ENCODE results near the gene PSKH1.
A peak's percentile ranks its signal among the peaks of the same experiment; 100 is the strongest.

Gene PSKH1

DNA sequence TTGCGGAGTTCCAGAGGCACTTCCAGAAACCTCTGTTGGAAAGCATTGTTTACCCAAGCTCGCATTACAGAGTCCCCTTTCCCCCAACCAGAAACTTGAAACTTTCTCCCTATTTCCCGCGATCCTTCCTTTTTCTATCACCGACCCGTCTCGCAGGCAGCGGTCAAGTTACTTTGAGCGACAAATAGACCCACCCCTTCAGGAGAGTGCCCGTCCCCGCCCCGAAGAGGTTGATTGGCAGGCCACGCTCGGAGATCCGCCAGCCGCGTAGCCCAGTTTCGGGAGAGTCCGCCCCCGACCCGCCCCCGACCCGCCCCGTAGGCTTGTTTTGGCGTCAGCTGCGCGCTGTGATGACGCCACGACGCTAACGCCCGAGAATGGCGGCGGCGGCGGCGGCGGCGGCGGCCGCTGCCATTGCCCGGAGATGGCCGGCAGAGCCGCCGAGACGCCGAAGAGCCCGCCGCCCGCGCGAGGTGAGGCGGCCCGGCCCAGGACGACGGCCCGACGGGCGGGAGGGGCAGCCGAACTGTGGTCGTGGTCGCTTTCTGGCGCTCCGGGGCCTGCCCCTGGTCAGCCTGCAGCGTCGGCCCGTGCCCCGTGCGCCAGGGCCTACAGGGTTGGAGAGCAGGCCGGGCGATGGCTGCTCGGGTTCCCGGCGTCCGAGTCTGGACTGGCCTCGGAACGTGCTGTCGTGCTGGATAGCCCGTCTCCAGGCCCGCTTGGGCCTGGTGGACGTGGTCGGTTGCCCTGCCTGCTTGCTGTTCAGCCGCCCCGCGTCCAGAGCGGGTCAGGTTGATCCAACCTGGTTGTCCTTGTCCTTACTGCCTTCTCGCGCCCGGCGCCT, at the start of gene PSKH1:
Gene PSKH1 (plus strand): TSS at position 356 of the 844 bp plus-strand sequence. CDS start 15,496 bp downstream, outside the sequence.
- peak; percentile 76 for DNase-seq (ENCODE audit: low read depth)
- peak within 1 kb of the TSS; percentile 98 for H3K4me3 ChIP-seq (ENCODE audit: low read depth, low read length)

GRCh38 chr16:67843343-67843765, 49.7 kb upstream of the PSKH1 start:
- H3K4me3 ChIP-seq (ENCODE audit: low read depth, low read length): peak overlapping the region; percentile 75
- DNase-seq (ENCODE audit: low read depth): no peak

DNA sequence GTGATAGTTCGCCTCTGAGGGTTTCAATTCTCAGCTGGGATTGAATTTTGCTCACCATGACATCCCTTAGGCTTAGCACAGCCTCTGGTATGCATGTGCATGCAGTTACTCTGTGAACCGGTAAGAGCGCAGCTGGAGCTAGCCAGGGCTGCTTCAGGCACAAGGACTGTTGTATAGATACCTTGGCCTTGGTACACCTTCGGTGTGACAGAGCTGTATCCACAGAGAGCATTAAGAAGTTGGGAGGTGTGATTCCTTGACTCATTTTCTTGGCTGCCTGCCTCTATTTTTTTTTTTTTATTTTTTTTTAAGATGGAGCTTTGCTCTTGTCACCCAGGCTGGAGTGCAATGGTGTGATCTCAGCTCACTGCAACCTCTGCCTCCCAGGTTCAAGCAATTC, 48.6 kb upstream of the PSKH1 start:
- no peak for DNase-seq (ENCODE audit: low read depth)
- peak overlapping the region; percentile 7 for H3K4me3 ChIP-seq (ENCODE audit: low read depth, low read length)

DNA sequence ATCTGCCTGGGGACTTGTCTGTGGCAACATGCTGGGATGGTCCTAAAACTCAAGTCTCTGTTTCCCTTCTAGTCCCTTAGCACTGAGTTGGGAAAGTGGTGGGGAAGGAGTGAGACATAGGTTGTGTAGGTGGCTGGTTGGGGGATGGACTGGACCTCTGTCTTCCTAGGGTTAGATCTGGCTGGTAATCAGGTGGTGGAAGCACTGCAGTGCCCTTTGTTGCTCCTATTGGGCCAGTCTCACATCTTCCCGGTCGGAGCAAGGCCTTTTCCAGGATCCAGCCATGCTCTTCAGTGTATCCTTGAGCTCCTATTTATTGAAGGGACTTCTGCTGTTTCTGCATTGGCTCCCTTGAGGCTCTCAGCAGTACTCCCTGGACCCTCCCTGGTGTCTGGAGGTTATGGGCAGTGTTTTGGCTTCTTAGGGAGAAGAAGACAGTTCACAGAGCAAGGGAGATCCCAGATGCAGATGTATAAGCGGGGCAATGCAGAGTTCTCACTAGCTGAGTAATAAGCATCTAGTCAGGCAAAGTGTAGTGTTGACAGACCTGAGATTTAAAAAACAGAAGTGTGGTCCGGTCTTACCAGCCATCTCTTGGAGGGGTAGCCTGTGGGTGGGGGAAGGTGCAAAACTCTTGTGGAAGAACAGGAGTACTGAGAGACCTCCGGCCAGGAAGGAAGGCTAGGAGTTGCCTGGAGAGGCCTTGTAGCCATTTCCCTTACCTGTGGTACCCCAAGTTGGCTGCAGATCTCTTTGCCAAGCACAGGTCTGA, 47.6 kb upstream of the PSKH1 start:
- DNase-seq (ENCODE audit: low read depth): no peak
- peak overlapping the region; percentile 92 for H3K4me3 ChIP-seq (ENCODE audit: low read depth, low read length)

GRCh38 chr16:67846063-67846319, 47.1 kb upstream of the PSKH1 start:
- no peak for DNase-seq (ENCODE audit: low read depth)
- H3K4me3 ChIP-seq (ENCODE audit: low read depth, low read length): peak overlapping the region; percentile 92

DNA sequence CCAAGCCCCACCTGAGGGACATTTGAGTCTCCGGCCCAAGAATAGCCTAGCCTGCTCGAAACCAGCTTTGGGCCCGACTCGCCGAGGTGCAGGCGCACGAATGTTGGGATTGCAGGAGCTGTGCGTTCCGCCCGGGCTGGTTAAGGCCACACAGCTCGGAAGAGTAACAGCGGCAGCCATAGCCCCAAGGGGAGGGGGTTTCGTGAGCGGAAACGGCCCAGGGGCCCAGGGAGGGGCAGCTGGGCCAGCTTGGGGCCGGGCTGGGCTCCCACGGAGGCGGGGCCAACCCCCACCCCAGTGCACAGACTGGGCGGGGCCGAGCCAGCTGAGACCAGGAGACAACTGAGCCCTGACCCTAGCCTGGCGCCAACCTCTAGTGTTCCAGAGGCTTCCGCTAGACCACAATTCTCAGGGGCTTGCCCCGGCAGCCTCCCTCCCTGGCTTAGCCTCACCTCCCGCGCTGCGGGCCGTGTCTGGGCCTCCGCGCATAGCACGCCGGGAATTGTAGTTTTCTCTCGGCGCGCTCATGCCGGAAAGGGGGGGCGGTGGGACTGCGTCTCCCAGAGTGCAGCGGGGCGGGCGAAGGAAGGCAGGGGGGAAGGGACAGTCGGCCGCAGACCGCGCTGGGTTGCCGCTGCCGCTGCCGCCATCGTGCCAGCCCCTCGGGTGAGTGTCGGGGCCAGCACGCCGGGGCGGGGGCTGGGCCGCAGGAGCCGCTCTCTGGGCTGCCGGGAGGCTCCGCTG, 46.6 kb upstream of the PSKH1 start, which contains the start of gene NUTF2:
Gene NUTF2 (plus strand): TSS at position 614 of the 744 bp plus-strand sequence. CDS start 18,198 bp downstream, outside the sequence.
- H3K4me3 ChIP-seq (ENCODE audit: low read depth, low read length): peak within 1 kb of the TSS; percentile 92
- DNase-seq (ENCODE audit: low read depth): peak; percentile 70

DNA sequence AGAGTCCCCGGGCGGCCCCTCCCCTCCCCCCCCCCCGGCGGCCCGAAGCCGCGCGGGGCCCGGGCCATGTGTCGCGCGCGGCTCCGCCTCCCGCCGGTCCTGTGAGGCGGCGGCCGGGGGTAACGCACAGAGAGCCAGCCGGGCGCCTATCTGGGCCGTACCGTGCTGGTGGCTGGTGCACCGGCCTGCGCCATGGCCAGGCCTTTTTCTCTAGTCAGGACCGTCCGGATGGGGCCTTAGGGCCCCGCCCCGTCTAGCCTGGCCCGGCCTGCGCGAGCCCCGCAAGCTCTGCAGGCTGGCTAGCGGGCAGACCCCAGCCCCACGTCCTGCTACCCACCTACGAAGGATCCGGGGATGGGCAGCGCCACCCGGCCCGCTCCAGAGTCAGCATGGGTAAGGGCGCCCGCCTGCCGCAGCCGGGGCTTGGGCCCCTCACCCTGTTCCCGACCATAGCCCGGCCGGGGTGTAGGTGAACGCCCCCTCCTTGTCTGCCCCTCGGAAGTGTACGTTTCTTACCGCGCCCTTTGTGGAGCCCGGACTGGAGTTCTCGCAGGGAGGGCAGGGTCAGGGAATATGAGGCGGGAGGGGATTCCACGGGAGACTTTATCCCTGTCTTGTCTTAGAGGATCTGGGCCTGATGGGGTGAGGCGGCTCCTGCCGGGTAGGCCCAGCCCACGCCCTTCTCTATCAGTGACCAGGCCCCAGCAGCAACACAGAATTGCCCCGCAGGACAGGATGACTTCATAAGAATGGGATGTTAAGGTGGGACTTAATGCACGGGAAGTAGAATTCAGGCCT, 45.8 kb upstream of the PSKH1 start, which contains the start of gene CENPT:
Gene CENPT (minus strand): TSS at position 630 of the 798 bp plus-strand sequence. CDS start 13,834 bp downstream, outside the sequence.
- no peak for DNase-seq (ENCODE audit: low read depth)
- peak within 1 kb of the TSS; percentile 92 for H3K4me3 ChIP-seq (ENCODE audit: low read depth, low read length)

DNA sequence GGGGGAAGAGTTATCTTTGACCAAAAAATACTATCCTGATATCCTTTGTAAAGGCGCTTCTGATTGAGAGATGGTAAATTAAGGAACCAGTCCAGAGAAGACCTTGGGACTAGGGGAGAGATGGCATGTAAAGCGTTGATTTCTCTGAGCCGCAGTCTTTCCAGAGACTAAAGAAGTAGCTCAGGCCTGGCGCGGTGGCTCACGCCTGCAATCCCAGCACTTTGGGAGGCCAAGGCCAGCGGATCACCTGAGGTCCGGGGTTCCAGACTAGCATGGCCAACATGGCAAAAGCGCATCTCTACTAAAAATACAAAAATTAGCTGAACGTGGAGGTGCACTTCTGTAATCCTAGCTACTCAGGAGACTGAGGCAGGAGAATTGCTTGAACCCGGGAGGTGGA, 44.9 kb upstream of the PSKH1 start:
- H3K4me3 ChIP-seq (ENCODE audit: low read depth, low read length): peak overlapping the region; percentile 92
- DNase-seq (ENCODE audit: low read depth): no peak

DNA sequence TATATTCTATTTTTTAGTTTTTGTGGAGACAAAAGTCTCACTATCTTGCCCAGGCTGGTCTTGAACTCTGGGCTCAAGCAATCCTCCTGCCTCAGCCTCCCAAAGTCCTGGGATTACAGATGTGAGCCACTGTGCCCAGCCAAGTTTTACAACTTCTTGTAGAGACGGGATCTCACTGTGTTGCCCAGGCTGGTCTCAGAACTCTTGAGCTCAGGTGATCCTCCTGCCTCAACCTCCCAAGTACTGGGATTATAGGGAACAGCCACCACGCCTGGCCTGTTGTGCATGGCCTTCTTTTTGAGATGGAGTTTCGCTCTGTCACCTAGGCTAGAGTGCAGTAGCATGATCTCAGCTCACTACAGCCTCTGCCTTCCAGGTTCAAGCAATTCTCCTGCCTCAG, 39.4 kb upstream of the PSKH1 start:
- H3K4me3 ChIP-seq (ENCODE audit: low read depth, low read length): no peak overlapping the region

GRCh38 chr16:67855789-67856188, 37.3 kb upstream of the PSKH1 start:
- no peak overlapping the region for H3K4me3 ChIP-seq (ENCODE audit: low read depth, low read length)
- no peak for DNase-seq (ENCODE audit: low read depth)

More for the DNA sequence above, 39.4 kb upstream of the PSKH1 start:
- DNase-seq (ENCODE audit: low read depth): no peak

- H3K4me3 ChIP-seq (ENCODE audit: low read depth, low read length): no peak overlapping the region
- no peak for DNase-seq (ENCODE audit: low read depth)
Measured at GRCh38 chr16:67856927-67857546, 36.0 kb upstream of the PSKH1 start.

DNA sequence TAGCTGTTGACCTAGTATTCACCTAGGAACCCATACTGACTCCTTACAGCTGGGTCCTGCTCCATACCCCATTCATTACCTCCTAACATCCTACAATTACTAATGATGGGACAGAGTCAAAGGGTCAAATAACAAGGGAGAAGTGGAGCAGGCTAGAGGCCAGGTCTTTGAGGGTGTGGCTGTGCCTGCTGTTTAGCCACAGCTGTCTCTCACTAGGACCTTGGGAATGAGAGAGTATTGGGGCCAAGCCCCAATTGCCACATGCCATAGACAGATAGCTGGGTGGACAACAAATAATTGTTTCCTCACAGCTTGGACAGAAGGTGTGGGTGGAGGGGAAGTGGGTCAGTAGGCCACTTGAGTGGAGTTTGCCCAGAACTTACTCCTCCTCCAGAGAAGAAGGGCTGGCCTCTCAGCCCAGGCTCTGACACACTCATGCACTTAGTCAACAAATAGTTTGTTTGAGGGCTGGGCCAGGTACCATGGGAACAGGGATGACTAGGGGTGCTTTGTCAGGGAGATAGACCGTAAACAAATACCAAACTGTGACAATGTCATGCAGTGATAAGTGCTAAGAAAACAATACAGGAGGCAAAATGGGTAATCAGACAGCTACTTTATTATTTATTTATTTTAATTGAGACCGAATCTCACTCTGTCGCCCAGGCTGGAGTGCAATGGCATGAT, 35.4 kb upstream of the PSKH1 start:
- H3K4me3 ChIP-seq (ENCODE audit: low read depth, low read length): no peak overlapping the region
- DNase-seq (ENCODE audit: low read depth): peak; percentile 53

DNA sequence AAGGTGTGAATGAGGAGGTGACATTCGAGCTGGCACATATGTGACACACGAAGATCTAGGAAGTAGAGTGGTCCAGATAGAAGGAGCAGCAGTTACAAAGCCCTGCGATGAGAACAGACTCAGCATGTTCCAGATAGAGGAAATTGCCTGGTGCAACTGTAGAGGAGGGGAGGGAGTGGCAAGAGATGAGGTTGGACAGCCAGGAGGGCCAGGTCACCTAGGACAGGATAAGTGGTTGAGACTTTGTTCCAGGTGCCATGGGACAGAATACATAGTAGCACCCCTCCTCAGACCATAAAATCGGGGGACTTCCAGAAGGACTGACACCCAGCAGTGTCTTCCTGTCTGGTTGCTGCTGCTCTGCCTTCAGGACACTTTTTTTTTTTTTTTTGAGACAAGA, 34.6 kb upstream of the PSKH1 start:
- DNase-seq (ENCODE audit: low read depth): no peak
- no peak overlapping the region for H3K4me3 ChIP-seq (ENCODE audit: low read depth, low read length)

DNA sequence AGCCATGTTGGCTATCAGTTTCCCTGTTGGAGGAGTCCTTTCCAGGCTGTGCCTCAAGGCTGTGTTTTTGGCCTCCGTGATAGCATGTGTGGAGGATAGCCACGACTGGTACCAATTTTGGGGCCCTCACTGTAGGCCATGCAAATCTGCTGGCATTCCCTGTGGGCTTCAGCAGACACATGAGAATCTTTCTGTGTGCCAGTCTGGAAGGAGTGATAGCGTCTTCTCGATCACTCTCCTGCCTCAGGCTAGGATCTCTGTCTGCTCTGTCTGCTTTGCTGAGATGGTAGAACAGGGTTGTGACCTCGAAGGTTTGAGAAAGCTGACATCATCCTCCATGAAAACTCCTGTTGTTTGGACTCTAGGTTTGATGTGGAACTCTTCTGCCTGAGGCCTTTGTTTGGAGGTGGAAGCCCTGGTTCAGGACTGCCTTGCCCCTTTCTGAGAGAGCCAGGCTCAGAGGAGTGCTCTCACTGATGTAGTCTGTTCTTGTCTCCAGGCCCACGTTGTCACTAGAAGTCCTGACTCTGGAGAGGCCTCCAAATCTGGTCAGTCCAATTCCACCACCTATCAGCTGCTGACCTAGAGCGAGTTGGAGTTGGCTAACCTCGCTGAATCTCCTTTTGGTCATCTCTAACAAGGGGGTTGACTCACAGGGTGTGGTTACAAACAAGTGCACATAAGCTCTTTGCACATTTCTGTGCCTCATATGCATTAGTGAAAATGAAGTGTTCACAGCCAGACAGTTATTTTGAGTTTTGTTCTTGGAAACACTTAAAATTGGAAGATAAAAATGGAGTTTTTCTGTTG, 32.3 kb upstream of the PSKH1 start:
- H3K4me3 ChIP-seq (ENCODE audit: low read depth, low read length): no peak overlapping the region
- no peak for DNase-seq (ENCODE audit: low read depth)

GRCh38 chr16:67861877-67862276, 31.2 kb upstream of the PSKH1 start:
- no peak overlapping the region for H3K4me3 ChIP-seq (ENCODE audit: low read depth, low read length)
- DNase-seq (ENCODE audit: low read depth): no peak

- no peak overlapping the region for H3K4me3 ChIP-seq (ENCODE audit: low read depth, low read length)
- no peak for DNase-seq (ENCODE audit: low read depth)
Measured at GRCh38 chr16:67862623-67863583, 30.2 kb upstream of the PSKH1 start.
